K562 (cell line): ENCODE measurements around the gene NNAT. TPM values are rescaled to one million over a fixed set of nuclear protein-coding genes. Genes with fewer than 3 reads are reported as not detected.
A peak's percentile ranks its signal among the peaks of the same experiment; 100 is the strongest.

Source experiments
- ESRRB ChIP-seq: fragments of 250-450 bp; sonication (Bioruptor Pico); IDR thresholded peaks from 2 replicates; pipeline ENCODE4 v1.5.0; 2020; ENCODE audit warnings: mild to moderate bottlenecking, moderate library complexity, borderline replicate concordance
- HDAC3 ChIP-seq: fragments of 450-650 bp; IDR thresholded peaks from 2 replicates; pipeline ENCODE4 v1.6.1; 2018; ENCODE audit warnings: borderline replicate concordance, mild to moderate bottlenecking, moderate library complexity; ENCODE audit not compliant: partially characterized antibody
- HDAC8 ChIP-seq: fragments of 450-650 bp; IDR thresholded peaks from 2 replicates; pipeline ENCODE4 v1.6.1; 2016; ENCODE audit warnings: mild to moderate bottlenecking, missing genetic modification characterization, moderate library complexity, missing compliant biosample characterization
- HMG20A ChIP-seq: fragments of 450-650 bp; formaldehyde crosslinking; conservative IDR thresholded peaks from 2 replicates; pipeline ENCODE4 v1.4.0; 2020; ENCODE audit warnings: mild to moderate bottlenecking, mixed read lengths
- ILK ChIP-seq: fragments of 450-650 bp; IDR thresholded peaks from 2 replicates; pipeline ENCODE4 v1.6.1; 2016; ENCODE audit warnings: missing genetic modification characterization, low read depth, mild to moderate bottlenecking, missing compliant biosample characterization, moderate library complexity, borderline replicate concordance
- NR0B1 ChIP-seq: fragments of 450-650 bp; IDR thresholded peaks from one replicate; pipeline ENCODE4 v1.6.1; 2018; ENCODE audit warnings: mild to moderate bottlenecking, moderate library complexity; ENCODE audit not compliant: partially characterized antibody
- PTRF ChIP-seq: fragments of 450-650 bp; IDR thresholded peaks from 2 replicates; pipeline ENCODE4 v1.6.1; 2016; ENCODE audit warnings: mild to moderate bottlenecking, missing genetic modification characterization, missing compliant biosample characterization
- PTTG1 ChIP-seq: fragments of 450-650 bp; IDR thresholded peaks from 2 replicates; pipeline ENCODE4 v1.6.1; 2016; ENCODE audit warnings: low read depth, mild to moderate bottlenecking, missing genetic modification characterization, missing compliant biosample characterization
- RBM14 ChIP-seq: fragments of 200-400 bp; formaldehyde crosslinking; IDR thresholded peaks from 2 replicates; pipeline ENCODE4 v1.6.1; 2018; ENCODE audit warnings: low read depth, mild to moderate bottlenecking, low read length, moderate library complexity, borderline replicate concordance; ENCODE audit not compliant: insufficient read depth
- SAP30 ChIP-seq: fragments of 200-600 bp; sonication (generic); IDR thresholded peaks from 2 replicates; pipeline ENCODE4 v1.6.1; 2012; ENCODE audit warnings: borderline replicate concordance, low read depth, mild to moderate bottlenecking, moderate library complexity, low read length, control low read depth, inconsistent platforms; ENCODE audit not compliant: insufficient read depth, poor library complexity, severe bottlenecking
- TEAD1 ChIP-seq, 2 experiments: fragments of 450-650 bp in 1 of 2; sonication (generic) in 1 of 2; formaldehyde crosslinking; IDR thresholded peaks; 2 replicates each; pipeline versions ENCODE4 v1.4.0 to v1.8.0; 2020 to 2022; ENCODE audit warnings: mild to moderate bottlenecking in 2 of 2, missing genetic modification reagents in 1 of 2
- U2AF1 ChIP-seq: fragments of 200-400 bp; formaldehyde crosslinking; optimal IDR thresholded peaks from 2 replicates; pipeline ENCODE3; 2017; ENCODE audit warnings: mild to moderate bottlenecking, low read depth, low read length, moderate library complexity
- U2AF2 ChIP-seq: fragments of 200-400 bp; formaldehyde crosslinking; optimal IDR thresholded peaks from 2 replicates; pipeline ENCODE3; 2017; ENCODE audit warnings: low read depth, mild to moderate bottlenecking, low read length
- VEZF1 ChIP-seq: fragments of 200-800 bp; sonication (Bioruptor generic); IDR thresholded peaks from 2 replicates; pipeline ENCODE4 v1.6.1; 2017; ENCODE audit warnings: missing genetic modification characterization, missing compliant biosample characterization
- ZBTB5 ChIP-seq: fragments of 450-650 bp; IDR thresholded peaks from 2 replicates; pipeline ENCODE4 v1.6.1; 2017; ENCODE audit warnings: antibody characterized with exemption
- ZNF197 ChIP-seq: fragments of 200-800 bp; sonication (Bioruptor generic); IDR thresholded peaks from 2 replicates; pipeline ENCODE4 v1.6.1; 2016; ENCODE audit warnings: low read depth, missing genetic modification characterization, missing compliant biosample characterization
- ZNF217 ChIP-seq: sonication (generic); formaldehyde crosslinking; IDR thresholded peaks from 2 replicates; pipeline ENCODE4 v1.8.0; 2022; ENCODE audit warnings: mild to moderate bottlenecking, missing genetic modification reagents
- ZNF347 ChIP-seq: fragments of 450-650 bp; formaldehyde crosslinking; IDR thresholded peaks from 2 replicates; pipeline ENCODE4 v1.4.0; 2020; ENCODE audit warnings: low read depth, mild to moderate bottlenecking, moderate library complexity
- ZNF408 ChIP-seq: fragments of 250-450 bp; sonication (Bioruptor Pico); IDR thresholded peaks from 2 replicates; pipeline ENCODE4 v1.4.0; 2020; ENCODE audit warnings: low read depth, mild to moderate bottlenecking, moderate library complexity
- ZNF655 ChIP-seq: fragments of 250-450 bp; sonication (Bioruptor Pico); IDR thresholded peaks from 2 replicates; pipeline ENCODE4 v1.5.0; 2021
- ZNF668 ChIP-seq: fragments of 250-450 bp; sonication (Bioruptor Pico); IDR thresholded peaks from 2 replicates; pipeline ENCODE4 v1.8.0; 2022; ENCODE audit warnings: mild to moderate bottlenecking, inconsistent platforms
- ZNF75A ChIP-seq: fragments of 450-650 bp; formaldehyde crosslinking; IDR thresholded peaks from 2 replicates; pipeline ENCODE4 v1.4.0; 2020; ENCODE audit warnings: mild to moderate bottlenecking
- ZNF766 ChIP-seq: fragments of 200-800 bp; sonication (Bioruptor generic); conservative IDR thresholded peaks from 2 replicates; pipeline ENCODE4 v1.6.1; 2016; ENCODE audit warnings: missing genetic modification characterization, missing compliant biosample characterization
- polyA plus RNA-seq, 8 experiments: library from polyadenylated mRNA; depleted of rRNA in 4 of 8; stranded (reverse) in 5 of 8; unstranded in 3 of 8; fragments of >200 nt; fragmentation: Nextera tagmentation in 2 of 8; fragmentation: Illumina TruSeq in 1 of 8; extraction: Ambion mirVana in 2 of 8; extraction: Trizol in 1 of 8; gene quantifications; 2 replicates each; pipeline versions ENCODE4 v1.2.1 to v1.2.3, GENCODE V29; 2011 to 2014; ENCODE audit warnings: inconsistent platforms in 1 of 8, missing spikeins in 1 of 8
- total RNA-seq, 7 experiments: library from RNA; depleted of rRNA in 6 of 7; stranded (reverse); fragments of >200 nt in 6 of 7; fragmentation: Illumina TruSeq in 2 of 7; extraction: Trizol in 2 of 7; gene quantifications; 2 replicates each; pipeline versions ENCODE4 v1.2.1 to v1.2.3, GENCODE V29; 2011 to 2021; ENCODE audit warnings: low replicate concordance in 1 of 7

Gene NNAT
- total and polyA plus RNA-seq, 9 of the 15 experiments (the other 6 are each of a cell fraction or from before 2014, with no cell fraction given): 0.13 TPM; not detected in 8

GRCh38 chr20:37542281-37542680 lies 21.2 kb downstream of the NNAT start (continued):
- no peak for TF ChIP-seq ZNF347 (CRISPR knock-in tag)
- peak; percentile 95 for TF ChIP-seq ZNF766 (CRISPR knock-in tag)
- peak; percentile 57; the same call in 1 of the 2 replicates for TF ChIP-seq ILK (tag)
- TF ChIP-seq ZNF217: no peak
- peak; percentile 89 for TF ChIP-seq ZNF75A (CRISPR knock-in tag)
- no peak for TF ChIP-seq U2AF1
- TF ChIP-seq ZNF408: no peak
- peak; percentile 94 for TF ChIP-seq ZNF197 (CRISPR knock-in tag)
- no peak for TF ChIP-seq NR0B1
- TF ChIP-seq RBM14: no peak
- no peak for TF ChIP-seq ZBTB5
- peak; percentile 92 for TF ChIP-seq HDAC8
- no peak for TF ChIP-seq SAP30
- TF ChIP-seq U2AF2: no peak
- TF ChIP-seq TEAD1 (CRISPR knock-in tag; IDR thresholded peaks at IDR 0.05): peak in 1 of 2 experiments; percentile 97; a peak in 2 of 4 replicates
- peak; percentile 90 for TF ChIP-seq PTTG1
- TF ChIP-seq HMG20A (CRISPR knock-in tag): peak; percentile 92
- TF ChIP-seq ESRRB (CRISPR knock-in tag): peak; percentile 61; the same call in 1 of the 2 replicates
- no peak for TF ChIP-seq HDAC3
- peak; percentile 93 for TF ChIP-seq ZNF655 (CRISPR knock-in tag)
- TF ChIP-seq PTRF: peak; percentile 91
- TF ChIP-seq ZNF668 (CRISPR knock-in tag): peak; percentile 82; the same call in 1 of the 2 replicates
- 0 out of 2 replicates have a peak, but pooled peaks have one; percentile 15 for TF ChIP-seq VEZF1 (CRISPR knock-in tag)
